Omental fat pad (tissue), 4 donors: ENCODE data around the gene SLC10A6. TPM values are rescaled to one million over a fixed set of nuclear protein-coding genes. Genes with fewer than 3 reads are reported as not detected.
A peak's percentile ranks its signal among the peaks of the same experiment; 100 is the strongest.
"Not testable (repeated sequence)": the region's sequence is repeated elsewhere in the genome, so short reads cannot be mapped to it uniquely, and the experiment has no call there.

Source experiments
- ATAC-seq: fragments of 150-250 bp; one replicate; pipeline ENCODE4 v1.9.1; 2016; ENCODE audit warnings: mild to moderate bottlenecking, moderate library complexity; ENCODE audit not compliant: low FRiP score
- DNase-seq: peaks from one replicate; pipeline ENCODE4 v3.0.0-alpha.2; 2019; ENCODE audit warnings: low spot score
- CTCF ChIP-seq, 3 donors: fragments of 450-650 bp; IDR thresholded peaks; one replicate each; pipeline ENCODE4 v1.5.1; 2016 to 2017; ENCODE audit warnings: antibody characterized with exemption in 3 of 3, mild to moderate bottlenecking in 3 of 3, moderate library complexity in 2 of 3
- total RNA-seq, 4 donors: library from RNA; depleted of rRNA; stranded (reverse); fragments of >200 nt; gene quantifications; one replicate each; pipeline ENCODE4 v1.1.0, GENCODE V29; 2016

Gene SLC10A6
- total RNA-seq, 4 donors from 2014 or later, result 5.8 to 25.9 (median 14.0) TPM

- no peak for TF ChIP-seq CTCF (IDR thresholded peaks at IDR 0.05)
- ATAC-seq (no peak), DNase-seq (no peak)
Measured at GRCh38 chr4:86892636-86892960, 43.4 kb upstream of the SLC10A6 start.

GRCh38 chr4:86891762-86892635, 42.8 kb upstream of the SLC10A6 start, which contains the start of gene C4orf36:
TSS of gene C4orf36 (minus strand) at chr4:86892422. CDS start at chr4:86891520, 902 bp downstream.
- no peak for DNase-seq
- peak; percentile 55 for ATAC-seq
- no peak for TF ChIP-seq CTCF (IDR thresholded peaks at IDR 0.05)

GRCh38 chr4:86890790-86891189, 41.6 kb upstream of the SLC10A6 start:
- TF ChIP-seq CTCF (IDR thresholded peaks at IDR 0.05), result no peak
- DNase-seq, result no peak
- ATAC-seq, result no peak

- DNase-seq (no peak), ATAC-seq (no peak)
- TF ChIP-seq CTCF (IDR thresholded peaks at IDR 0.05), result no peak
Measured at GRCh38 chr4:86879641-86880040, 30.5 kb upstream of the SLC10A6 start.

GRCh38 chr4:86878640-86879039, 29.5 kb upstream of the SLC10A6 start:
- DNase-seq (no peak), ATAC-seq (no peak)
- TF ChIP-seq CTCF (IDR thresholded peaks at IDR 0.05), result no peak

GRCh38 chr4:86876894-86877685, 27.9 kb upstream of the SLC10A6 start:
- no peak for DNase-seq
- no peak for ATAC-seq
- no peak for TF ChIP-seq CTCF (IDR thresholded peaks at IDR 0.05)

- ATAC-seq, result not testable (repeated sequence)
Measured at GRCh38 chr4:86875436-86875835, 26.3 kb upstream of the SLC10A6 start.

More at GRCh38 chr4:86875436-86875835, 26.3 kb upstream of the SLC10A6 start:
- DNase-seq, result not testable (repeated sequence)
